Activated effector memory CD4-positive, alpha-beta T cell treated with Interleukin-2 at 50 U/mL for 16 hours (primary cell): ENCODE results near the gene IGFLR1.

ENCODE experiments used
- DNase-seq: peaks from one replicate; pipeline ENCODE4 v3.0.0-alpha.2; 2020

Gene IGFLR1

DNA sequence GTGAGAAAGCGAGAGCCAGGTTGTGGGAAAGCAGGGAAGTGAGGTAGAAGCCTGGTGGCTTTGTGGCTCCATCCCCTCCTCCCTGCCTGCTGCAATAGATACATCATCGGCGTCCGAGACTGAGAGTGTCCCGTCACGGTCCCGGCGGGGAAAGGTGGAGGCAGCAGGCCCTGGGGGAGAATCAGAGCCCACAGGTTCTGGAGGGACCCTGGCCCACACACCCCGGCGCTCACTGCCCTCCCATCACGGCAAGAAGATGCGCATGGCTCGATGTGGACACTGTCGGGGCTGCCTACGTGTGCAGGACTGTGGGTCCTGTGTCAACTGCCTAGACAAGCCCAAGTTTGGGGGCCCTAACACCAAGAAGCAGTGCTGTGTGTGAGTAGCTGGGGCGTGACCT is 19.4 kb downstream of the IGFLR1 start:
- no peak for DNase-seq

DNA sequence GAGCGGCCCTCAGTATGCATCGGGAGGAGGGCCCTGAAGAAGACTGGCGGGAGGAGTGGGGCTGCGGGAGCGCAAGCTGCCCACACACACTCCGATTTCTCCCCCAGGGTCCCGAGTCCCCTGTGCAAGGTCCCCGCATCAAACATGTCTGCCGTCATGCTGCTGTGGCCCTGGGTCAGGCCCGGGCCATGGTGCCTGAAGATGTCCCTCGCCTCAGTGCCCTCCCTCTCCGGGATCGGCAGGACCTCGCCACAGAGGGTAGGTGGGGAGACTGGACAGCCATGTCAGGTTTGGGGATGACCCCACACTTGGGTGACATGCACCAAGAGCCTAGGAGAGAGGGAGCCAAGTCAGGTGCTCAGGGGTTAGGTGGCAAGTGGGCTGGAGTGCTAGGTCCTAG is 19.8 kb downstream of the IGFLR1 start:
- DNase-seq = no peak

DNA sequence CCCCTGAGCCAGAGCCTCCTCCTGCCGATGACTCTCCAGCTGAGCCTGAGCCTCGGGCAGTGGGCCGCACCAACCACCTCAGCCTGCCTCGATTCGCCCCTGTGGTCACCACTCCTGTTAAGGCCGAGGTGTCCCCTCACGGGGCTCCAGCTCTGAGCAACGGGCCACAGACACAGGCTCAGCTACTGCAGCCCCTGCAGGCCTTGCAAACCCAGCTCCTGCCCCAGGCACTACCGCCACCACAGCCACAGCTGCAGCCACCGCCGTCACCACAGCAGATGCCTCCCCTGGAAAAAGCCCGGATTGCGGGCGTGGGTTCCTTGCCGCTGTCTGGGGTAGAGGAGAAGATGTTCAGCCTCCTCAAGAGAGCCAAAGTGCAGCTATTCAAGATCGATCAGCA is 20.9 kb downstream of the IGFLR1 start:
- no peak for DNase-seq

DNA sequence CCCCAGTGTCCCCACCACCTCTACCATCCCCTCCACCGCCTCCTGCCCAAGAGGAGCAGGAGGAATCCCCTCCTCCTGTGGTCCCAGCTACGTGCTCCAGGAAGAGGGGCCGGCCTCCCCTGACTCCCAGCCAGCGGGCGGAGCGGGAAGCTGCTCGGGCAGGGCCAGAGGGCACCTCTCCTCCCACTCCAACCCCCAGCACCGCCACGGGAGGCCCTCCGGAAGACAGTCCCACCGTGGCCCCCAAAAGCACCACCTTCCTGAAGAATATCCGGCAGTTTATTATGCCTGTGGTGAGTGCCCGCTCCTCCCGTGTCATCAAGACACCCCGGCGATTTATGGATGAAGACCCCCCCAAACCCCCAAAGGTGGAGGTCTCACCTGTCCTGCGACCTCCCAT is 21.6 kb downstream of the IGFLR1 start:
- no peak for DNase-seq

DNA sequence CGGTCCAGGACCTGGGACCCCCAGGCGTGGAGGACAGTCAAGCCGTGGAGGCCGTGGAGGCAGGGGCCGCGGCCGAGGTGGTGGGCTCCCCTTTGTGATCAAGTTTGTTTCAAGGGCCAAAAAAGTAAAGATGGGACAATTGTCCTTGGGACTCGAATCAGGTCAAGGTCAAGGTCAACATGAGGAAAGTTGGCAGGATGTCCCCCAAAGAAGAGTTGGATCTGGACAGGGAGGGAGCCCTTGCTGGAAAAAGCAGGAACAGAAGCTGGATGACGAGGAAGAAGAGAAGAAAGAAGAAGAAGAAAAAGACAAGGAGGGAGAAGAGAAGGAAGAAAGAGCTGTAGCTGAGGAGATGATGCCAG is 22.1 kb downstream of the IGFLR1 start:
- no peak for DNase-seq

DNA sequence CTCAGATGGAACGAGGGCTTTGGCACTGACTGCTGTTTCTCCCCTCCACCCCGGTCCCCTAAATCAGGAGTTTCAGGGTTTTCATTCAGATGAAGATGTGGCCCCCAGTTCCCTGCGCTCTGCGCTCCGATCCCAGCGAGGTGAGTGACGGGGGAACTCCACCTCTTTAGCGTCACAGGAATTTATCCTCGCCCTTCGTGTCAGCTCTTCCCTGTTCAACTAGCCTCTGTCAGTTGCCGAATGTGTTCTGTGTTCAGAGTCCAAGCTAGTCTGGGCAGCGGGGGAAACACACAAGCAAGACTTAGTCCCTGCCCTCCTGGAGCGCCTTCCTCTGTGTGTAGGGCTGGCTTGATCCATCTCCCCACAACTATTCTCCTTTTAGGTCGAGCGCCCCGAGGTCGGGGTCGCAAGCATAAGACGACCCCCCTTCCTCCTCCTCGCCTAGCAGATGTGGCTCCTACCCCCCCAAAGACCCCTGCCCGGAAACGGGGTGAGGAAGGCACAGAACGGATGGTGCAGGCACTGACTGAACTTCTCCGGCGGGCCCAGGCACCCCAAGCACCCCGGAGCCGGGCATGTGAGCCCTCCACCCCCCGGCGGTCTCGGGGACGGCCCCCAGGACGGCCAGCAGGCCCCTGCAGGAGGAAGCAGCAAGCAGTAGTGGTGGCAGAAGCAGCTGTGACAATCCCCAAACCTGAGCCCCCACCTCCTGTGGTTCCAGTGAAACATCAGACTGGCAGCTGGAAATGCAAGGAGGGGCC is 22.7 kb downstream of the IGFLR1 start:
- DNase-seq = no peak

DNA sequence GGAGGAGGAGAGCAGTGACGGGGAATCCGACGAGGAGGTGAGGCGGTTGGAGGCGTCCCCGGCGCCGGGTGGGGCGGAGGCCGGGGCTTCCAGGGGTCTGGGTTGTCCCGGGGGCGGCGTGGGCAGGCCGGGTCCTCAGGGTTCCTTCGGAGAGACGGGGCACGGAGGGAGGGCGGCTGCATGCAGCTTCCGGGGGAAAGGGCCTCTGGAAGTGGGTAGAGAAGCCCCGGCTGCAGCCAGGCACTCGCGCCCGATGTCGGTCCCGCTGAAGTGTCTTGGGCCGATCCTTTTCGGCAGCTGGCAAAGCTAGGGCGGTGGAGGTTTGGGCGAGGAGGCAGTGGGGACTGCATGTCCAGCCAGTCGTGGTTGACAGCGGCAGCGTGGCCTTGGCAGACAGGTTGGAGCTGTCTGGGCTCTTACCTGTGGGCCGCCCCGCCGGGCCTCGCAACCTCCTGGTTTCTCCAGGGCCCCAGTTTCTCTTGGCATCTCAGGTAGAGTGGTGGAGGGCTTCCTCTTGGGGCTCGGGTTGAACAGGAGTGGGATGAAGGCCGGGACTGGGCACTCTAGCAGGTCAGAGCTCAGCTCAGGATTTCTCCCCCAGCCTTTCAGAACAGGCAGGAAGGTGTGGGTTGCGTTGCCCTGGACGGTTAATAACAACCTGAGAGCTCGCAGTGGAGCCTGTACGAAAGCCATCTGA is 23.8 kb downstream of the IGFLR1 start:
- peak; percentile 35 for DNase-seq

DNA sequence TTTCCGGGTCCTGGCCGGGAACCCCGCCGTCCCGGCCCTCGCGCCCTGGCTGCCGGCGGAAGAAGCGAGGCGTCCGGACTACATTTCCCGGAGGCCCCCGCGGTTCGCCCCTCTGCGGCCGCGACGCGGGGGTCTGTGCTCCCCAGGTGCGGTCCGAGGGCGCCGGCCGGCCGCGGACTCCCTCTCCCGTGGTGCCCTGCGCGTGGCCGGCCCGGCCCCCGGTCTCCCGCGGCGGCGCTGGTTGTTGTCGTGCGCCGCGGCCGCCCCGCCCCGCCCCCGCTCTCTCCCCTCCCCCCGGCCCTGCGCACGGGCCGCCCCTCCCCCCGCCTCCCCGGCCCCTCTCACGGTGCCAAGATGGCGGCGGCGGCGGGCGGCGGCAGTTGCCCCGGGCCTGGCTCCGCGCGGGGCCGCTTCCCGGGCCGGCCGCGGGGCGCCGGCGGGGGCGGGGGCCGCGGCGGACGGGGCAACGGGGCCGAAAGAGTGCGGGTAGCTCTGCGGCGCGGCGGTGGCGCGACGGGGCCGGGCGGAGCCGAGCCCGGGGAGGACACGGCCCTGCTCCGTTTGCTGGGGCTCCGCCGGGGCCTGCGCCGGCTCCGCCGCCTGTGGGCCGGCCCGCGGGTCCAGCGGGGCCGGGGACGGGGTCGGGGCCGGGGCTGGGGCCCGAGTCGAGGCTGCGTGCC is 24.4 kb downstream of the IGFLR1 start, which contains the start of gene KMT2B:
Gene KMT2B (plus strand): TSS at position 339 of the 680 bp plus-strand sequence. CDS start 16 bp downstream, at position 355.
- DNase-seq = no peak

DNA sequence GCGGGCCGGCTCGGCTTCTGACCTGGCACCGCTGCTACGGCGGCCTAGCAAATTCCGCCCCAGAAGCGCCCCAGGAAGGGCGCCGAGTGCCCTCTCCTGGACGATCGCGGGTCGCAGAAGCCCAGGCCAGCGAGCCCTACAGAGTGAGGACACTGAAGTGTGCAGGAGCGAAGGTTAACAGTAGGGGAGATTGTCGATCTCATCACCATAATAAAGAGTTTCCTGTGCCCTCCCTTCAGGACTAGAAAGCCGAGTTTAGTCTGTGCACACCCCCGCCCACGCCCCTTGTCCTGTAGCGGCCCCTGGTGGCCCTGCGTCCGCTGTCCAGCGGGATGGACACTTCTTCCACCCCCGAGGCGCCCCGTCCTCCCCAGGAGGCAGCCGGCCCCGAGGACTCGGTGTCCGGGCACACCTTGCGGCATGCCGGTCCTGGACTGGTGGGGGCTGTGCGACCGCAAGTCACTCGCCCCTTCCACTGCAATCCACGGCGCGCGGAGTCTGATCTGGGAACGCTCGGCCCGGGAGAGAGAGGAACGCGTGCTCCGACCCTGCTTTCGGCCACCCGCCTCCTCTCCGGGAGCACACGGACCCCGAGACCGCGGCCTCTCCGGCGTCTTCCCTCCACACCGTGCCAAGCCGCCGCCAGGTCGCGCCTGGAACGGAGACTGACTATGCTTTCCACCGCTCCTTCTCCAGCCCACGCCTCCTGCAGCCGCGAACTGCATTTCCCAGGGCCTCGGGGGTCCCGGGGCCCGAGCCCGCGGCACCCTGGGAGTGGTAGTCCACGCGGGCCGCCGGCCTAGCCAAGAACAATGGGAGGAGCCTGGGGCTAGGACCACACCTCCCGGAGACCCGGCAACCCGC is 25.2 kb downstream of the IGFLR1 start:
- DNase-seq = peak; percentile 96

DNA sequence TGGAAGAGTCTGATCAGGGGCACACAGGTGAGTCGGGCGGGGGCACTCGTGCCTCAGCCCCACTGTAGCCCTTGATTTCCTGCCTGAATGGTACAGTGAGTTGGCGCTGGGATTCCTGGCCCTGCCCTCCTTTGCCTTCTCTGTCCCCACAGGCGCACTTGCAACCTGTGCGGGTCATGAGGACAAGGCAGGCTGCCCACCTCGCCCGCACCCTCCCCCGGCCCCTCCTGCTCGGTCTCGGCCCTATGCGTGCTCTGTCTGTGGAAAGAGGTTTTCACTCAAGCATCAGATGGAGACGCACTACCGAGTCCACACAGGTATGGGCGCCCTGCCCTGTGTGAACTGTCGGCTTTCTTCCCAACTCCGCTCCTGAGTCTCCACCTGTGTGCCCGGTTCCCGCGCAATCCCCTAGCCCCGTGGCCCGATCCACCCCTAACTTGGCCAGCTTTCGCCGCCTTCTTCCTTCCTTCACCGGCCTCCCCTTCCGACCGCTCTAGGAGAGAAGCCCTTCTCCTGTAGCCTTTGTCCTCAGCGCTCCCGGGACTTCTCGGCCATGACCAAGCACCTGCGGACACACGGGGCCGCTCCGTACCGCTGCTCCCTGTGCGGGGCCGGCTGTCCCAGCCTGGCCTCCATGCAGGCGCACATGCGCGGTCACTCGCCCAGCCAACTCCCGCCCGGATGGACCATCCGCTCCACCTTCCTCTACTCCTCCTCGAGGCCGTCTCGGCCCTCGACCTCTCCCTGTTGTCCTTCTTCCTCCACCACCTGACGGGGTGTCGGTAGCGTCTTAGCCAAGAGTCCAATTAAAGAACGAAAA is 26.1 kb downstream of the IGFLR1 start:
- no peak for DNase-seq

DNA sequence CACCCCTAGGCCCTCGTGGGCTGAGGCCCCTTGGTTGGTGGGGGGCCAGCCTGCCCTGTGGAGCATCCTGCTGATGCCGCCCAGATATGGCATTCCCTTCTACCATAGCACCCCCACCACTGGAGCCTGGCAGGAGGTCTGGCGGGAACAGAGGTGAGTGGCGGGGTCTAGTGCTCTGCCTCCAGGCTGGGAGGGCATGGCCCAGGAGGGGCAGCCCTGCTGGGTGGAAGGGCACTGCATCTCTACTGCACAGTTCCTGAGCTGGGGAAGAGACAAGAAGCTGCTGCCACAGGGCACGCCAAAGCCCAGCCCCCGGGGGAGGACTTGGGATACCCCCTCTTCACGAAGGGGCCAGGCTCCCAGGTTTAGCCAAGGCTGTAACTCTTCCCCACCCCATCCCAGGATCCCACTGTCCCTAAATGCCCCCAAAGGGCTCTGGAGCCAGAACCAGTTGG is 26.9 kb downstream of the IGFLR1 start:
- DNase-seq = no peak

DNA sequence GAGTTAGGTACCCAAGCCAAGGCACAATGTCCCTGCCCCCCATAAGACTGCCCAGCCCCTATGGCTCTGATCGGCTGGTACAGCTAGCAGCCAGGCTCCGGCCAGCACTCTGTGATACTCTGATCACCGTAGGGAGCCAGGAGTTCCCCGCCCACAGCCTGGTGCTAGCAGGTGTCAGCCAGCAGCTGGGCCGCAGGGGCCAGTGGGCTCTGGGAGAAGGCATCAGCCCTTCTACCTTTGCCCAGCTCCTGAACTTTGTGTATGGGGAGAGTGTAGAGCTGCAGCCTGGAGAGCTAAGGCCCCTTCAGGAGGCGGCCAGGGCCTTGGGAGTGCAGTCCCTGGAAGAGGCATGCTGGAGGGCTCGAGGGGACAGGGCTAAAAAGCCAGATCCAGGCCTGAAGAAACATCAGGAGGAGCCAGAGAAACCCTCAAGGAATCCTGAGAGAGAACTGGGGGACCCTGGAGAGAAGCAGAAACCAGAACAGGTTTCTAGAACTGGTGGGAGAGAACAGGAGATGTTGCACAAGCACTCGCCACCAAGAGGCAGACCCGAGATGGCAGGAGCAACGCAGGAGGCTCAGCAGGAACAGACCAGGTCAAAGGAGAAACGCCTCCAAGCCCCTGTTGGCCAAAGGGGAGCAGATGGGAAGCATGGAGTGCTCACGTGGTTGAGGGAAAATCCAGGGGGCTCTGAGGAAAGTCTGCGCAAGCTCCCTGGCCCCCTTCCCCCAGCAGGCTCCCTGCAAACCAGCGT is 27.5 kb downstream of the IGFLR1 start:
- no peak for DNase-seq

DNA sequence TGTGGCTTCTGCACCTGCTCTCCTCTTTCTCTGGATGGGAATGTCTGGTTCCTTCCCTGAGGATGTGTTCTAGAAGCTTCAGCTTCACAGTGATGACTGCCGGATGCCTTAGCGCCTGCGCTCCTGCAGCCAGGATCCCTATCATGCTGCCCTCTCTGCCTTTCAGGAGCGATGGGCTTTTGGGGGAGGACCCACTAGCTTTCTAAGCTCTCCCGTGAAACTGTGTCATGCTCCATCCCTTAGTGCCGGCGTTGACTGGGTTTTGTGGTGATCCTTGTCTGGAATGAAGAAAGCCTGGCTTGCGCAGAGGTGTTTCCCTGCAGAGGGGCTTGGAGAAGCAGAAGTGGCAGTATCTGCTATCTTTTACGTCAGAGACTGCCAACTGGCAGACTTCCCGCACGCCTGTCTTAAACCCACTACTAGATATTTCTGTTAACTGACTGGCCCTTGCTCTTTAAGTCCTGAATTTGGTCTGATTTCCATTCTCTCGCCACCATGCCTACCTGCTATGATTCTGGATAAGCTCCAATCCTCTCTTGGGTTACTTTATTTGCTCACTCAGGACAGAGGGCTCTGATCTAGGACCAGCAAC is 28.3 kb downstream of the IGFLR1 start:
- DNase-seq = no peak

DNA sequence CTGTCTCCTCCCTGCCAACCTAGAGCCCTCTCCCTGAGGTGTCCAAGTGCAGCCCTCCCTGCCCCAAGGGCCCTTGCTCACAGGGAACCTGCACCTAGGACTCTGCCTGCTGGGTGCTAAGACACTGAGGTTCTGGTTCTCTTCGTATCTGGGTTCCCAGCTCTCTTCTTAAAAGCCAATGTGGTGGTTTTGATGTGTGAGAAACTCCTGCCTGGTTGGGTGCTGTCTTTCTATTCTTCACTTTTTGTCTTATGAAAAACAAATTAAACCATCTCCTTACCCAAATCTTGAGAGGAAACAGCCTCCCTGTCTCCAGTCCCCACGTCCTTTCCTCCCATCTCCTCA is 28.8 kb downstream of the IGFLR1 start:
- no peak for DNase-seq

DNA sequence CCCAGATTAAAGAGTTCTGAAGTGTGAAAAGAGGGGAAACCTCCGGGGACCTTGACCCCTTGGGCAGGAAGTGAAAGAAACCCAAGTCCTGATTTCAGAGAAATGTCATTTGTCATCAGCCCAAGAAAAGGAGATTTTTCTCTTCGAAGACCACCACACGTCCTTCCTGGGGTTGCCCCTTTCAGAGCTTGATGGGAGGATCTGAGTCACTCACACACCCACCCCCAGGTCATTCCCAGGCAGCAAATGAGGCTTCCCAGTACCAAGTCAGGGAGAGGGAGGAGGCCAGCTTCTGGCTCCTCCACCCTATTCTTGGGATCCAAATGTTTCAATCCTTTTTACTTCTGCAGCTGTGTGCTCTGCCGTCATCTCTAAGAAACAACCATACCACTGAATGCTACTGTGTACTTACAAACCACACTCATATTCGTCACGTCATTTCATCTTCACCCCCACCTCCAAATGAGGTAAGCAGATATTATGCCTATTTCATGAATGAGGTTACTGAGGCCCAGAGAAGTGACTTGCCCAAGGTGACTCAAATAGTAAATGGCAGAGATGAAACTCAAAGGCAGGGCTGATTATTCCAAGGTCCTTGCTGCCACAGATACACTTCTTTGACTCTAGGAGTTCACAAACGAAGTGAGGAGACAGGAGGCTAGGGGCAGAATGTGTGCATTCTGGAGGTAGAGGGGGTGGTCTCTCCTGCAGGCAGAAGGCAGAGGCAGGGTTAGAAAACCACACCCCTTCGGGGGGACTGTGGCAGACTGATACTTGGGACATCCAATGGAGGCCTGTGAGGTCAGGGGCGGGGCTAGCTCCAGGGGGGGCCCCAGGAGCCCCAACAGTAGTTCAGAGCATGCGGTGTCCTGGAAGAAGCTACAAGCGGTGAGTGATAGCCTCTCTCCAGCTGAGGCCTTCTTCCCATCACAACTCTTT is 29.4 kb downstream of the IGFLR1 start:
- DNase-seq = no peak

DNA sequence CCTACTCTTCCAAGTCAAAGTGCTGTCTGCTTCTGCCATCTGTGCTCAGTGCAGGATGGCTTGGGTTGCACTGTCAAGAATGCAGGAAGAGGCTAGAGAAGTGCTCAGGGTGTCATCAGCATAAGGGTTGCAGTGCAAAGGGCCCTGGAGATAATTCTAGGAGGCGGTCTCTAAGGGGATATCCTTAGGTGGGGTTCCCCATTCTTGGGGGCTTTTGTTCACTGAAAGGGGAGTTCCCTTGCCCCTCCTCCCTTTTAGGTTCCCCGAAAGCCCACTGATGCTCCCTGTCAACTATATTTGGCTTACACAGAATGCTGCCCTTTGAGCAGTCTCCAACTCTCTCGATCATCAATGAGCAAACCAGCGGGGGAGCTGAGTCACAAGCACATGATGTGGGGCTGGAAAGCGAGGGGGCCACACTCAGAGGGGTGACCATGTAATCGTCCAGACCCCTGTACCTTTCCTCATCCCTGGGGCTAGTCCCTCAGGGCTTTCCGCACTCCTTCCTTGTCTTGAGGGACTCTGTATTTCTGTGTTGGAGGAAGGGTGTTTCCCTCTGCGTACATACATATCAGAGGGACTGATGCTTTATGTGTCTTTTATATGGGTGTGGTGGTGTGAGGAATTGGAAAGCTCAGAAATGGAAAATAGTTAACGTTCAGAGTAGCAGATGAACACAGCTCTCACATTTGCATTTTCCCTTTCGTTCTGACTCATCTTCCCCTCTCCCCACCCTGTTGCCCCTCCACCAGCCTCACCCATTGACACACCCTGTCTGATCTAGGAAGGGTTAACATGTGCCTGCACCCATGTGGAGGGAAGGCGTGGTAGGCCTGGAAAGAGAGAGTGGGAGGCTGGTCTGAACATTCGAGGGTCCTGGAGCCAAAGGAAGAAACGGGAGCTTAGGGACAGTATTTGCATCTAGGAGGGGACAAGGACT is 31.2 kb downstream of the IGFLR1 start:
- DNase-seq = no peak

DNA sequence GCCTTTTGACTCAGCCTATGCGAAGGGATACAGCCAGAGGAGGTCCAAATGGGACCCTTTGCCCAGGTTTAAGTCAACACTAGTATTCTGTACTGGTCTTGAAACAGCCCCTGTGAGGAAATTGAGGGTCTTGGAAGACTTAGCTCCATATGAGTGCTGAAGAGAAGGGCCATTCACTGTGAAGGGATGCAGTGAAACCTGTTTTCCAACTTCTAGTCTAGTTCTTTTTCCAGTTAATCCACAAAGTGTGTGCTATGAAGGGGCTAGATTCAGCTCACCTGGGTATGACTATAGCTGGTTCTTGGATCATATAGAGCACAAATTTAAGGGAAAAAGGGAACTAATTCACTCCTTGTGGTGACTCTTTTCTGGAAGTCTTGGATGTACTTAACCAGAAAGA is 33.9 kb downstream of the IGFLR1 start:
- DNase-seq = no peak

DNA sequence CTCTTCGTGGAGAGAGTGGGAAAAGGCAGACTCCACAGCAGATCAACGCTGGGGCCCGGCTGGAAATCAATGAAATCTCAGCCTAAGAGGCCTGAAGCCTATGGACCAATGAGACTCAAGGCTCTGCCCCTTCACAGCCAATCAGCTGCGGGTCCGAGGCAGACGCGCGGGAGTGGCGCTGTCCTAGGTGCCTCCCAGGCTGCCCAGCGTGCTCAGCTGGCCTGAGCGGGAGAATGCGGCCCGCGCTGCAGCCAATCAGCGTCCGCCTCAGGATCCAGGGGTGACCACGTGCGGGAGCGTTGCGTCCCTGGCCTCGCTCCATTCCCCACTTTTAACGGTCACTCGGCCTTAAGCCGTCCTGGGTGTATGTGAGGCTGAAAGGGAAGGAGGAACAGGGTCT is 38.0 kb downstream of the IGFLR1 start, which contains the start of gene ZBTB32:
Gene ZBTB32 (plus strand): TSS at position 341 of the 400 bp plus-strand sequence. CDS start 10,069 bp downstream, outside the sequence.
- DNase-seq = no peak
